GM12875 (cell line): Measurements from ENCODE around the gene OAS2.

Experiments
- H3K4me3 ChIP-seq: one replicate; pipeline ENCODE4 v1.5.1; 2011; ENCODE audit warnings: low read depth, low read length, control low read depth
- CTCF ChIP-seq: IDR thresholded peaks from 2 replicates; pipeline ENCODE4 v1.5.1; 2011; ENCODE audit warnings: low read depth, mild to moderate bottlenecking, control low read depth, inconsistent platforms, low read length, moderate library complexity, borderline replicate concordance; ENCODE audit not compliant: insufficient read depth

OAS2 gene

GRCh38 chr12:113050795-113051194 is 72.5 kb downstream of the OAS2 start:
- no peak for TF ChIP-seq CTCF
- no peak overlapping the region for H3K4me3 ChIP-seq

- TF ChIP-seq CTCF: no peak
- no peak overlapping the region for H3K4me3 ChIP-seq
These were observed 73.4 kb downstream of the OAS2 start for GRCh38 chr12:113051759-113052158.

- no peak overlapping the region for H3K4me3 ChIP-seq
- TF ChIP-seq CTCF: no peak
These were observed 74.0 kb downstream of the OAS2 start for GRCh38 chr12:113052326-113052725.

GRCh38 chr12:113054948-113055486 is 76.7 kb downstream of the OAS2 start:
- no peak overlapping the region for H3K4me3 ChIP-seq
- TF ChIP-seq CTCF: no peak

- no peak for TF ChIP-seq CTCF
- no peak overlapping the region for H3K4me3 ChIP-seq
These were observed 77.5 kb downstream of the OAS2 start for GRCh38 chr12:113055594-113056380.

GRCh38 chr12:113056381-113056630 is 78.0 kb downstream of the OAS2 start:
- TF ChIP-seq CTCF: no peak

More at GRCh38 chr12:113056381-113056630, 78.0 kb downstream of the OAS2 start:
- H3K4me3 ChIP-seq: no peak overlapping the region
